Fibroblast of lung (primary cell): ENCODE data around the gene STK32B.

Experiments
- CTCF ChIP-seq, 2 donors: IDR thresholded peaks in 1 of 2; conservative IDR thresholded peaks in 1 of 2; 1 replicate in 1 of 2; 2 replicates in 1 of 2; pipeline ENCODE4 v1.5.1; 2011 to 2012; ENCODE audit warnings: low read length in 2 of 2, control low read depth in 1 of 2, inconsistent platforms in 1 of 2, low read depth in 1 of 2, mild to moderate bottlenecking in 1 of 2
- EZH2 ChIP-seq: IDR thresholded peaks from 2 replicates; pipeline ENCODE4 v1.5.1; 2012; ENCODE audit warnings: low read length, control low read depth, mild to moderate bottlenecking; ENCODE audit errors: missing control alignments

GRCh38 chr4:5078009-5078408 lies 26.7 kb downstream of the STK32B start:
- TF ChIP-seq CTCF (conservative IDR thresholded peaks at IDR 0.05 in 1 of 2, IDR thresholded peaks at IDR 0.05 in 1 of 2; ENCODE audit: low read depth in 1 of 2, low read length in 2 of 2) (no peak), EZH2 (no peak)
